OCI-LY7 (cell line): ENCODE results near the gene GK. TPM values are rescaled to one million over a fixed set of nuclear protein-coding genes. Genes with fewer than 3 reads are reported as not detected.

Experiments used
- BruUV-seq: library from RNA; stranded (reverse); fragments of 400-500 nt; replicated peaks from 2 replicates; lab custom pipeline; 2021; lab: Mats Ljungman, UMichigan
- CTCF ChIA-PET: fragments of 300-600 bp; sonication (Branson Sonifier 250); formaldehyde crosslinking; loops from one replicate; lab custom pipeline; 2022; ENCODE audit warnings: antibody characterized with exemption; ENCODE audit not compliant: unreplicated experiment; lab: Charles Lee
- POLR2A ChIA-PET: fragments of 300-600 bp; sonication (Branson Sonifier 250); formaldehyde crosslinking; loops from one replicate; lab custom pipeline; 2022; ENCODE audit warnings: antibody characterized with exemption; lab: Charles Lee
- DNase-seq: peaks from one replicate; pipeline ENCODE4 v3.0.0-alpha.2; 2015; ENCODE audit warnings: low spot score
- H2AFZ ChIP-seq: fragments of 200-600 bp; sonication (generic), shearing (Covaris generic); 2 replicates; pipeline ENCODE4 v1.6.1; 2014; ENCODE audit warnings: mild to moderate bottlenecking, antibody characterized with exemption, low read length, moderate library complexity
- H3K27ac ChIP-seq: fragments of 200-600 bp; sonication (generic); 2 replicates; pipeline ENCODE4 v1.5.1; 2014; ENCODE audit warnings: mixed run types, low read depth, mild to moderate bottlenecking, moderate library complexity, low read length, inconsistent platforms; ENCODE audit not compliant: poor library complexity, severe bottlenecking
- H3K36me3 ChIP-seq: fragments of 200-600 bp; sonication (generic); 2 replicates; pipeline ENCODE4 v1.6.1; 2014; ENCODE audit warnings: mild to moderate bottlenecking, antibody characterized with exemption, low read length, moderate library complexity, mixed read lengths; ENCODE audit not compliant: insufficient read depth
- H3K4me1 ChIP-seq: fragments of 200-600 bp; sonication (generic); 2 replicates; pipeline ENCODE4 v1.5.1; 2014; ENCODE audit warnings: mild to moderate bottlenecking, low read length; ENCODE audit not compliant: insufficient read depth, poor library complexity, severe bottlenecking
- H3K4me2 ChIP-seq: fragments of 200-600 bp; sonication (generic); 2 replicates; pipeline ENCODE4 v1.6.1; 2014; ENCODE audit warnings: mild to moderate bottlenecking, low read length
- H3K4me3 ChIP-seq: fragments of 200-600 bp; sonication (generic); 2 replicates; pipeline ENCODE4 v1.5.1; 2014; ENCODE audit warnings: mild to moderate bottlenecking, low read depth, low read length; ENCODE audit not compliant: poor library complexity, severe bottlenecking
- H3K79me2 ChIP-seq: fragments of 200-600 bp; sonication (generic); 2 replicates; pipeline ENCODE4 v1.6.1; 2016; ENCODE audit warnings: low read depth, mild to moderate bottlenecking, low read length, moderate library complexity, mixed read lengths; ENCODE audit not compliant: insufficient read depth
- H3K9me2 ChIP-seq: fragments of 200-600 bp; sonication (generic); 2 replicates; pipeline ENCODE4 v1.6.1; 2016; ENCODE audit warnings: mild to moderate bottlenecking, low read length, mixed read lengths; ENCODE audit not compliant: insufficient read depth
- H3K9me3 ChIP-seq: fragments of 200-600 bp; sonication (generic); 2 replicates; pipeline ENCODE4 v1.6.1; 2014; ENCODE audit warnings: mild to moderate bottlenecking, mixed run types, low read length, mixed read lengths
- H4K20me1 ChIP-seq: fragments of 200-600 bp; sonication (generic); 2 replicates; pipeline ENCODE4 v1.6.1; 2014; ENCODE audit warnings: mild to moderate bottlenecking, antibody characterized with exemption, low read length, moderate library complexity, mixed read lengths; ENCODE audit not compliant: insufficient read depth
- CTCF ChIP-seq: fragments of 200-600 bp; sonication (generic); conservative IDR thresholded peaks from 2 replicates; pipeline ENCODE4 v1.5.1; 2014; ENCODE audit warnings: mild to moderate bottlenecking, antibody characterized with exemption, low read length, moderate library complexity, mixed read lengths
- EZH2phosphoT487 ChIP-seq: fragments of 200-600 bp; sonication (generic); IDR thresholded peaks from 2 replicates; pipeline ENCODE4 v1.6.1; 2018; ENCODE audit warnings: low read depth, borderline replicate concordance, mild to moderate bottlenecking, mixed run types, antibody characterized with exemption, low read length, moderate library complexity, mixed read lengths
- intact Hi-C: fragments of 100-400 bp; cut with micrococcal nuclease; formaldehyde crosslinking; loops from one replicate; pipeline ENCODE4 v1.10.0; 2022; ENCODE audit not compliant: unreplicated experiment
- small RNA-seq: library from RNA; depleted of rRNA; stranded (forward); fragments of <200 nt; gene quantifications from one replicate; pipeline ENCODE3, GENCODE V24; 2014
- total RNA-seq, 2 experiments: library from RNA; depleted of rRNA in 1 of 2; stranded (reverse); fragments of >200 nt in 1 of 2; shearing (Covaris generic) in 1 of 2; gene quantifications; 2 replicates each; pipeline ENCODE4 v1.2.3, GENCODE V29; 2014 to 2022

The GK gene
- total RNA-seq, 2 experiments from 2014 or later = 10.1 to 19.7 TPM

- no peaks in the 10 kb centered on the region for H3K9me2 ChIP-seq
- BruUV-seq = no TSS peak
- no peaks in the 10 kb centered on the region for H3K79me2 ChIP-seq
- ChIA-PET POLR2A (interaction anchor here (0.7 kb wide), 1 partner anchor 110 kb away, joined by 3 read pairs; no protein-coding TSS in a partner anchor), CTCF (no interaction called here)
- H4K20me1 ChIP-seq = no peaks in the 10 kb centered on the region
- H3K4me1 ChIP-seq = no peaks in the 10 kb centered on the region
- H3K9me3 ChIP-seq = no peaks in the 10 kb centered on the region
- no peak overlapping the region for H2AFZ ChIP-seq
- no peak overlapping the region for H3K4me3 ChIP-seq
- intact Hi-C loops = no loop called here
- no peak overlapping the region for H3K27ac ChIP-seq
- H3K36me3 ChIP-seq = no peaks in the 10 kb centered on the region
- no peak for DNase-seq
- H3K4me2 ChIP-seq = no peak overlapping the region
- TF ChIP-seq EZH2phosphoT487 = no peak
- TF ChIP-seq CTCF = no peak
Observed at GRCh38 chrX:30779453-30780030, 126.3 kb downstream of the GK start.

Small RNAs within 50 kb of the gene (small RNA-seq; reads per million reads assigned to genes)
- gene CKS1BP6 = not detected

Other genes starting within 250 kb of the GK start
- gene TASL, start 75.7 kb upstream of the GK start, total RNA-seq (2014; rRNA removed; shearing (Covaris generic)) = 0.13 TPM in 1 of 2 replicates, not detected in the other
- gene TASL, start 75.7 kb upstream of the GK start, total RNA-seq (2022) = 0.26 TPM in 1 of 2 replicates, not detected in the other
- 10.3 and 13.8 TPM in 2 replicates for gene TAB3, start 235.8 kb downstream of the GK start, total RNA-seq (2014; rRNA removed; shearing (Covaris generic))
- gene TAB3, start 235.8 kb downstream of the GK start, total RNA-seq (2022) = 14.6 and 17.2 TPM in 2 replicates